CD14-positive monocyte (primary cell): Measurements from ENCODE around the gene SMARCD1. TPM values are rescaled to one million over a fixed set of nuclear protein-coding genes. Genes with fewer than 3 reads are reported as not detected.

ENCODE experiments used
- DNase-seq, 3 donors: peaks; one replicate each; pipeline ENCODE4 v3.0.0-alpha.2; 2011 to 2022
- H2AFZ ChIP-seq: 2 replicates; pipeline ENCODE4 v1.6.0; 2012; ENCODE audit warnings: mild to moderate bottlenecking, low read depth, low read length, inconsistent platforms; ENCODE audit not compliant: insufficient read depth, poor library complexity, severe bottlenecking
- H3K27ac ChIP-seq, 2 donors: 1 replicate in 1 of 2; 2 replicates in 1 of 2; pipeline ENCODE4 v1.5.1; 2012 to 2013; ENCODE audit warnings: low read length in 2 of 2, control low read depth in 1 of 2, inconsistent platforms in 1 of 2, low read depth in 1 of 2, mild to moderate bottlenecking in 1 of 2
- H3K27me3 ChIP-seq, 2 donors: one replicate each; pipeline versions ENCODE4 v1.6.0 to v1.6.1; 2011 to 2013; ENCODE audit warnings: low read length in 2 of 2; ENCODE audit not compliant: control insufficient read depth in 2 of 2, insufficient read depth in 2 of 2
- H3K36me3 ChIP-seq, 2 donors: replicated peaks in 1 of 2; 1 replicate in 1 of 2; 2 replicates in 1 of 2; pipeline versions ENCODE4 v1.5.1 to v1.6.1; 2012 to 2013; ENCODE audit warnings: low read length in 2 of 2, control low read depth in 1 of 2, inconsistent platforms in 1 of 2, mild to moderate bottlenecking in 1 of 2; ENCODE audit not compliant: insufficient read depth in 2 of 2, control insufficient read depth in 1 of 2
- H3K4me1 ChIP-seq, 2 donors: 1 replicate in 1 of 2; 2 replicates in 1 of 2; pipeline versions ENCODE4 v1.5.1 to v1.6.1; 2012 to 2013; ENCODE audit warnings: low read length in 2 of 2, control low read depth in 1 of 2, inconsistent platforms in 1 of 2, mild to moderate bottlenecking in 1 of 2, moderate library complexity in 1 of 2; ENCODE audit not compliant: insufficient read depth in 2 of 2, control insufficient read depth in 1 of 2
- H3K4me2 ChIP-seq: replicated peaks from 2 replicates; pipeline ENCODE3; 2012; ENCODE audit warnings: low read length, moderate library complexity, mild to moderate bottlenecking; ENCODE audit not compliant: poor library complexity, severe bottlenecking; ENCODE audit errors: extremely low read depth
- H3K4me3 ChIP-seq, 3 experiments: fragments of 200-600 bp in 1 of 3; sonication (generic) in 1 of 3; replicated peaks in 1 of 3; 1 replicate in 2 of 3; 2 replicates in 1 of 3; pipeline ENCODE4 v1.5.1; 2011 to 2013; ENCODE audit warnings: low read length in 3 of 3, mild to moderate bottlenecking in 3 of 3, control low read depth in 2 of 3, low read depth in 2 of 3, inconsistent platforms in 1 of 3, moderate library complexity in 1 of 3
- H3K79me2 ChIP-seq: 2 replicates; pipeline ENCODE4 v1.6.0; 2012; ENCODE audit warnings: mild to moderate bottlenecking, control low read depth, inconsistent platforms, low read length, moderate library complexity; ENCODE audit not compliant: insufficient read depth
- H3K9ac ChIP-seq: 2 replicates; pipeline ENCODE4 v1.6.0; 2017; ENCODE audit warnings: low read length, mild to moderate bottlenecking; ENCODE audit not compliant: insufficient read depth, poor library complexity, severe bottlenecking
- H3K9me3 ChIP-seq, 2 donors: replicated peaks in 1 of 2; 1 replicate in 1 of 2; 2 replicates in 1 of 2; pipeline versions ENCODE4 v1.5.1 to v1.6.1; 2012 to 2013; ENCODE audit warnings: low read length in 2 of 2, control low read depth in 1 of 2; ENCODE audit not compliant: control insufficient read depth in 1 of 2, insufficient read depth in 1 of 2
- H4K20me1 ChIP-seq: 2 replicates; pipeline ENCODE4 v1.6.0; 2012; ENCODE audit warnings: mild to moderate bottlenecking, low read length, control low read depth, moderate library complexity; ENCODE audit not compliant: insufficient read depth
- H3K27ac Mint-ChIP-seq, 7 donors: one replicate each; pipeline ENCODE4 v1.8.0; 2020; ENCODE audit warnings: mild to moderate bottlenecking in 7 of 7, mixed read lengths in 7 of 7, moderate library complexity in 6 of 7, inconsistent platforms in 2 of 7
- H3K27me3 Mint-ChIP-seq, 3 donors: one replicate each; pipeline ENCODE4 v1.8.0; 2021 to 2022; ENCODE audit warnings: low read depth in 3 of 3, mild to moderate bottlenecking in 3 of 3, mixed read lengths in 3 of 3, moderate library complexity in 3 of 3, inconsistent platforms in 1 of 3
- H3K36me3 Mint-ChIP-seq, 2 donors: one replicate each; pipeline ENCODE4 v1.8.0; 2020; ENCODE audit warnings: mixed read lengths in 2 of 2, inconsistent platforms in 1 of 2, mild to moderate bottlenecking in 1 of 2
- H3K4me1 Mint-ChIP-seq: one replicate; pipeline ENCODE4 v1.8.0; 2020; ENCODE audit warnings: mild to moderate bottlenecking, mixed read lengths
- H3K4me3 Mint-ChIP-seq, 2 donors: one replicate each; pipeline ENCODE4 v1.8.0; 2020; ENCODE audit warnings: mild to moderate bottlenecking in 2 of 2, mixed read lengths in 2 of 2, moderate library complexity in 1 of 2
- H3K9me3 Mint-ChIP-seq, 7 donors: one replicate each; pipeline ENCODE4 v1.8.0; 2020 to 2022; ENCODE audit warnings: mixed read lengths in 7 of 7, mild to moderate bottlenecking in 6 of 7, moderate library complexity in 6 of 7, inconsistent platforms in 2 of 7
- WGBS: methylation state at CpG from one replicate; pipeline ENCODE4 v1.1.5; 2013; ENCODE audit warnings: missing lambda C conversion rate; ENCODE audit not compliant: insufficient coverage; 5-methylcytosine and 5-hydroxymethylcytosine counted together
- intact Hi-C, 2 donors: fragments of 100-400 bp; cut with micrococcal nuclease; formaldehyde crosslinking; loops; one replicate each; pipeline versions ENCODE4 v1.15.0 to v1.15.1; 2023
- polyA plus RNA-seq, 3 donors: library from polyadenylated mRNA; depleted of rRNA in 1 of 3; unstranded in 2 of 3; stranded (reverse) in 1 of 3; fragments of 300-500 nt in 2 of 3; fragments of >200 nt in 1 of 3; fragmentation: Illumina TruSeq in 2 of 3; gene quantifications; 1 replicate in 2 of 3; 2 replicates in 1 of 3; pipeline ENCODE4 v1.2.3, GENCODE V29; 2012 to 2021
- TF ChIP-seq, protein P1 (sequence below): fragments of 200-600 bp; IDR thresholded peaks from one replicate; pipeline ENCODE4 v1.8.0; 2022; ENCODE audit warnings: antibody characterized with exemption, mild to moderate bottlenecking

Gene SMARCD1
- polyA plus RNA-seq, 3 donors: 3.7 to 41.9 (median 7.8) TPM

DNA sequence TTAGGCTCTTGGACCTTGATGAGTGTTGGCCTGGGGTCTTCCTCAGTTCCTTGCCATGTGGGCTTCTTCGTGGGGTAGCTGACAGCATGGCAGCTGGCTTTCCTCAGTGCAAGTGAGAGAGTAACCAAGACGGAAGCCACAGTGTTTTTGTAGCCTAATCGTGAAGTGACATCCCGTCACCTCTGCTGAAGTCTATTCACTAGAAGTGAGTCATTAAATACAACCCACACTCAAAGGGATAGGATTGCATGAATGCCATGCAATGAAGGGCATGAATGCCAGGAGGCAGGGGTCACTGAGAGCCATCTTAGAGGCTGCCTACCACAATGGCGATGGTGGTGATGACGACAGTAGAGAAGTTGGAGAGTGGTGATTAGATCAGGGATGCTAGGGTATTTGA is 41.3 kb upstream of the SMARCD1 start:
- TF ChIP-seq, protein P1, sequence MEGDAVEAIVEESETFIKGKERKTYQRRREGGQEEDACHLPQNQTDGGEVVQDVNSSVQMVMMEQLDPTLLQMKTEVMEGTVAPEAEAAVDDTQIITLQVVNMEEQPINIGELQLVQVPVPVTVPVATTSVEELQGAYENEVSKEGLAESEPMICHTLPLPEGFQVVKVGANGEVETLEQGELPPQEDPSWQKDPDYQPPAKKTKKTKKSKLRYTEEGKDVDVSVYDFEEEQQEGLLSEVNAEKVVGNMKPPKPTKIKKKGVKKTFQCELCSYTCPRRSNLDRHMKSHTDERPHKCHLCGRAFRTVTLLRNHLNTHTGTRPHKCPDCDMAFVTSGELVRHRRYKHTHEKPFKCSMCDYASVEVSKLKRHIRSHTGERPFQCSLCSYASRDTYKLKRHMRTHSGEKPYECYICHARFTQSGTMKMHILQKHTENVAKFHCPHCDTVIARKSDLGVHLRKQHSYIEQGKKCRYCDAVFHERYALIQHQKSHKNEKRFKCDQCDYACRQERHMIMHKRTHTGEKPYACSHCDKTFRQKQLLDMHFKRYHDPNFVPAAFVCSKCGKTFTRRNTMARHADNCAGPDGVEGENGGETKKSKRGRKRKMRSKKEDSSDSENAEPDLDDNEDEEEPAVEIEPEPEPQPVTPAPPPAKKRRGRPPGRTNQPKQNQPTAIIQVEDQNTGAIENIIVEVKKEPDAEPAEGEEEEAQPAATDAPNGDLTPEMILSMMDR: no peak
- Mint-ChIP-seq H3K4me3 (no peak overlapping the region), H3K9me3 (peaks cover 0 to 2% (median 0%) of the 10 kb centered on the region in 7 donors), H3K27ac (no peak overlapping the region), H3K4me1 (peaks cover 13% of the 10 kb centered on the region), H3K36me3 (no peaks in the 10 kb centered on the region), H3K27me3 (peaks cover 2 to 21% (median 12%) of the 10 kb centered on the region in 3 donors)
- Histone ChIP-seq H2AFZ (no peak overlapping the region), H3K9ac (no peak overlapping the region), H3K27ac (no peak overlapping the region), H3K4me3 (no peak overlapping the region), H3K27me3 (no peaks in the 10 kb centered on the region), H4K20me1 (no peaks in the 10 kb centered on the region), H3K4me2 (no peak overlapping the region), H3K36me3 (no peaks in the 10 kb centered on the region), H3K4me1 (no peaks in the 10 kb centered on the region), H3K79me2 (no peaks in the 10 kb centered on the region), H3K9me3 (no peaks in the 10 kb centered on the region)
- DNase-seq: no peak
- intact Hi-C loops: no loop called here
- 87% methylated on average over 4 of the region's 6 CpGs for WGBS

DNA sequence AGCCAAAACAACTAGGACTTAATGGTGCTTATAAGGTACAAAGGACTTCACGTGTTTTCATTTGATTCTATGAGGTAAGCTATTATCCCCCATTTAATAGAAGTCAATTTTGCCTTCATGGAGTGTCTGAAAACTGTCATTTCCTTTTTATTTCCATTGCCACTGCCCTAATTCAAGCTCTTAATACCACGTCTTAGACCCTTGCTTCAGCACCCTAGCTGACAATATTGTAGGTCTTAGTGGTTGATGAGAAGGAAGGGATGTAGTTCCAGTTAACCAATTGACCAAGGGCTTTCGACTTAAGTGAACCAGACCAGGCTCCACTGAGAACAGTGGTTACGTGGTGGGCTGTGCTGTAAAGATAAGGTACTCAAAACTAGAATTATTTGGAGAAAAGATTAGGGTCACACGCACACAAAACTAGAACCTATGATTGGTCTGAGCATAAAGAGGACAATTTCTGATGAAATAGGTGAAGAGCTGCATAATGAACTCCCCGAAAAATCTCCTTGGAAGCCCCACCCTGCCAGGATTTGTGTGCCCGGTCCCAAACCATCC is 37.4 kb upstream of the SMARCD1 start:
- Mint-ChIP-seq H3K27ac (no peak overlapping the region), H3K4me1 (peaks cover 34% of the 10 kb centered on the region), H3K36me3 (peaks cover 0 to 2% of the 10 kb centered on the region in 2 donors), H3K4me3 (no peak overlapping the region), H3K27me3 (peaks cover 2 to 9% (median 8%) of the 10 kb centered on the region in 3 donors), H3K9me3 (peaks cover 0 to 4% (median 0%) of the 10 kb centered on the region in 7 donors)
- Histone ChIP-seq H3K4me3 (no peak overlapping the region), H3K79me2 (no peaks in the 10 kb centered on the region), H3K27me3 (no peaks in the 10 kb centered on the region), H3K9ac (no peak overlapping the region), H4K20me1 (no peaks in the 10 kb centered on the region), H3K4me2 (no peak overlapping the region), H3K27ac (no peak overlapping the region), H2AFZ (no peak overlapping the region), H3K36me3 (no peaks in the 10 kb centered on the region), H3K4me1 (peaks cover 25 to 31% of the 10 kb centered on the region in 2 donors), H3K9me3 (no peaks in the 10 kb centered on the region)
- TF ChIP-seq, protein P1: no peak
- WGBS: 100% methylated on average over 1 of the region's 7 CpGs
- no peak for DNase-seq
- intact Hi-C loops: no loop called here
